SK-N-MC (cell line): ENCODE results near the gene LANCL3.

Source experiments
- FOXP2 ChIP-seq: optimal IDR thresholded peaks from 2 replicates; pipeline ENCODE3; 2011; ENCODE audit warnings: mild to moderate bottlenecking, moderate library complexity; ENCODE audit not compliant: insufficient read depth; ENCODE audit errors: extremely low read length, control extremely low read depth
- POLR2AphosphoS5 ChIP-seq: IDR thresholded peaks from 2 replicates; pipeline ENCODE4 v1.6.1; 2012; ENCODE audit warnings: mild to moderate bottlenecking, low read depth, low read length, borderline replicate concordance

- TF ChIP-seq POLR2AphosphoS5 (no peak), FOXP2 (no peak)
Measured at GRCh38 chrX:37684426-37684825, 113.0 kb downstream of the LANCL3 start.
